Left ventricle myocardium superior (tissue), 1 donor: ENCODE measurements around the gene TM4SF5. TPM values are rescaled to one million over a fixed set of nuclear protein-coding genes. Genes with fewer than 3 reads are reported as not detected.

Experiments
- ATAC-seq: fragments of 200-7000 bp; cut with Tn5 transposase; one replicate; pipeline ENCODE4 v1.9.1; 2020; ENCODE audit warnings: mild to moderate bottlenecking, moderate library complexity
- DNase-seq: peaks from one replicate; pipeline ENCODE4 v3.0.0-alpha.2; 2020
- intact Hi-C: fragments of 100-400 bp; cut with micrococcal nuclease; formaldehyde crosslinking; loops from one replicate; pipeline ENCODE4 v1.11.0; 2022
- total RNA-seq: library from RNA; stranded (reverse); fragmentation: NEBNext Ultra II Directional; extraction: Animal tissue kit (Norgen Biotek cat#: 25700); gene quantifications from one replicate; pipeline ENCODE4 v1.2.1, GENCODE V29; 2021
- donor health status: DM: no; HTN: yes; CAD: no; lungs with severe emphysema.

Gene TM4SF5
- total RNA-seq, 1 donor from 2014 or later = not detected

DNA sequence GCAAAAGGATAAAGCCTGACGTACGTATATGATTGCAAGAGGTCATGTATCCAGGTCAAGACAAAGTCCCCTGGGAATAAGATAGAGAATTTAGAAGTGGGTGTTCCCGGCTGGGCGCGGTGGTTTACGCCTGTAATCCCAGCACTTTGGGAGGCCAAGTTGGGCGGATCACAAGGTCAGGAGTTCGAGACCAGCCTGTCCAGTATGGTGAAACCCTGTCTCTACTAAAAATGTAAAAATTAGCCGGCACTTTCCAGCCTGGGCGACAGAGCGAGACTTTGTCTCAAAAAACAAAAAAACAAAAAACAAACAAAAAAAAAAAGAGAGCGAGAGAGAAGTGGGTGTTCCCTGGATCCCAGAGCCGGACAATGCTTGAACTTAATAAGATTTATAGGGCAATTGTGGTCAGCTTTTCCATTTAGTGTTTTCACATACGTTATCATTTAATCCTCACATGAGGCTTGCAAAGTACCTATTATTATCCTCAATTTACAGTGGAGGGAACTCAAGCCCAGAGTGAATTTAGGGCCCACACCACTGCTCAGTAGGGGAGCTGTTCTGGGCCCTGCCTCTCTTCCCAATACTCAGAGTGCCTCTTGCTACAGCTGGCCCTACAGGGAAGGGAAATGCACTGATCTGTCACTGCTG, 16.6 kb downstream of the TM4SF5 start:
- intact Hi-C loops = no loop called here
- ATAC-seq (no peak), DNase-seq (no peak)

DNA sequence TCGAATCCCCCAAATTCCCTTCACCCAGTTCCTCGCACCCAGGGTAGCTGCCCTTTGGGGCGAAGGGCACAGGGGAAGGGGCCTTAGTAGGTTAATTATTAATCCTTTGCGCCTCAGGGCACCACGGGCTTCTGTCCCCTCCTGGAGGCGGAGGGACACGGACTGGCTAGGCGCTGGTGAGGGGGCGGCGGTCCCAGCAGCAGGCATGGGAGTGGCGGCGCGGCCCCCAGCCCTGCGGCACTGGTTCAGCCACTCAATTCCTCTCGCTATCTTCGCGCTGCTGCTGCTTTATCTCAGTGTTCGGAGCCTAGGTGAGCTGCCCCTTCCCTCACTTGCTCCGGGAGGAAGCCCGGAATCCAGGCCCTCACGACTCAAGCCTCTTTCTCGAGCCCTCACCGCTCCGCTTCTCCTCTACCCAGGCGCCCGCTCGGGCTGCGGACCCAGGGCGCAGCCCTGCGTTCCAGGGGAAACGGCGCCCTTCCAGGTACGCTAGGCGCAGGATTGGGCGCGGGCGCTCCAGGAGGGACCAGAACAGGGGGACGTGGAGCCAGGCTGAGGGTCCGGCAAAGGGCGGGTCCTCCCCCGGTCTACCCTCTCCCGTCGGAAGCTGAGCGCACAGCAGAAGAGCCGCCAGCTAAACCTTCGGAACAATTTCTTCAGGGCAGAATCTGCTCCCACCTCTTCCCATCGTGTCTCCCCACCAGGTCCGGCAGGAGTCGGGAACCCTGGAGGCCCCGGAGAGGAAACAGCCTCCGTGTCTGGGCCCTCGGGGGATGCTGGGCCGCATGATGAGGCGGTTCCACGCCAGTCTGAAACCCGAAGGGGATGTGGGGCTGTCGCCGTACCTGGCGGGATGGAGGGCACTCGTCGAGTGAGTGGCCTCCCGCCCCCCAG, 17.4 kb downstream of the TM4SF5 start, which contains the start of gene GLTPD2:
Gene GLTPD2 (plus strand): TSS at position 158 of the 894 bp plus-strand sequence. CDS start 48 bp downstream, at position 206.
- ATAC-seq (no peak), DNase-seq (no peak)
- intact Hi-C loops = no loop called here

DNA sequence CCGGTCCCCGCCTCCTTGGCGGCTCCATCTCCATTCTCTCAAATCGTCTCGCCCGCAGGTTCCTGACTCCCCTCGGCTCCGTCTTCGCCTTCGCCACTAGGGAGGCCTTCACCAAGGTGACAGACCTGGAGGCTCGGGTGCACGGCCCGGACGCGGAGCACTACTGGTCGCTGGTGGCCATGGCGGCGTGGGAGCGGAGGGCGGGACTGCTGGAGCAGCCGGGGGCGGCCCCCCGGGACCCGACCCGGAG, 17.9 kb downstream of the TM4SF5 start:
- ATAC-seq (no peak), DNase-seq (no peak)
- intact Hi-C loops = no loop called here

DNA sequence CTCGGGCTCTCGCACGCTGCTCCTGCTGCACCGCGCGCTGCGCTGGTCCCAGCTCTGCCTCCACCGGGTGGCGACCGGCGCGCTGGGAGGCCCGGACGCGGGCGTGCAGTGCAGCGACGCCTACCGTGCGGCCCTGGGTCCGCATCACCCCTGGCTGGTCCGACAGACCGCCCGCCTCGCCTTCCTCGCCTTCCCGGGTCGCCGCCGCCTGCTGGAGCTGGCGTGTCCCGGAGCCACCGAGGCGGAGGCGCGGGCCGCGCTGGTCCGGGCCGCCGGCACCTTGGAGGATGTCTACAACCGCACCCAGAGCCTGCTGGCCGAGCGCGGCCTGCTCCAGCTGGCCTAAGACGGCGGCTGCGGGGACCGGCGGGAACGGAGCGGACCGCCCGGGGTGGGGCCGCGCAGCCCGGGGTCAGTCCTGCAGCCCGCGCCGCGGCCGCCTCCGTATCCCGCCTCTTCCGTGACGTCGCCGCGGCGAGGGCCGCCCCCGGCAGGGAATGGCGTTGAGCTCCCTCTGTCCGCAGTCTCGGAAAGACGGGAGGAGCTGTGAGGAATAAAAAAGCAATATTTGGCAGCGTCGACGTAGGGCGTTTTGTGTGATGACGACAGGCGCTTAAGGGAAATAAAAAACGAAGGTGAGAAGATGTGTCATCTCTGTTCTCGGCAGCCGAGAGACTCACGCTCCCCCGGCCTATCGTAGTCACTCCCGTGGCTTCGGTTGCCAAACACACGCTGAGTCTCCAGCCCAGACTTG, 18.4 kb downstream of the TM4SF5 start:
- intact Hi-C loops = loop anchor here (10.0 kb wide), 1 partner anchor 95 kb away; no protein-coding TSS in a partner anchor
- DNase-seq = peak; percentile 93
- ATAC-seq = peak; percentile 95

DNA sequence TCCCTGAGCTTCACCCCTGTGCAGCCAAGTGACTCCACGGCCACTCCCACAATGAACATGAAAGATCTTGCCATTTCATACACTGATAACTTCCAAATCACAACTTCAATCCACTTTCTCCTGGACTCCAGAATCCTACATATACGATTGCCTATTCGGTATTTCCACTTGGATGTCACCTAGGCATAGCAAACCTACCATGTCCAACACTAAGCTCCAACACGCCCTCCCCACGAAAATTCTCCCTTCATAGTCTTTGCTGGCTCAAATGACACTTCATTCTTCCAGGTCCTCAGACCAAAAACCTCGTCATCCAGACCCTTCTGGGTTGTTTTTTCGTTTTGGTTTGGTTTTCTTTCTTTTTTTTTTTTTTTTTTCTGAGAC, 19.0 kb downstream of the TM4SF5 start:
- intact Hi-C loops = loop anchor here (10.0 kb wide), 1 partner anchor 94 kb away; no protein-coding TSS in a partner anchor
- ATAC-seq (no peak), DNase-seq (no peak)

DNA sequence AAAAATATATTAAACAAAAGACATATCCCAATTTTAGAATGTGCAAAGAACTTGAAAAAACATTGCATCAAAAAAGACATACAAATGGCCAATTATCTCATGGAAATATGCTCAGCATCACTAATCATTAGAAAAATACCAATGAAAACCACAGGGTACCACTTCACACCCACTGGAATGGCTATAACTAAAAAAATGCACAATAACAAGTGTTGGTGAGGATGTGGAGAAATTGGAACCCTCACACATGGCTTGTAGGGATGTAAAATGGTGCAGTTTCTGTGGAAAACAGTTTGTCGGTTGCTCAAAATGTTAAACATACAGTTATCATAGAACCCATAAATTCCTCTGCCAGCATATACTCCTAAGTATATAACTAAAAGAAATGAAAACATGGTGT, 23.5 kb downstream of the TM4SF5 start:
- ATAC-seq (no peak), DNase-seq (no peak)
- intact Hi-C loops = loop anchor here (10.0 kb wide), 1 partner anchor 90 kb away; no protein-coding TSS in a partner anchor

DNA sequence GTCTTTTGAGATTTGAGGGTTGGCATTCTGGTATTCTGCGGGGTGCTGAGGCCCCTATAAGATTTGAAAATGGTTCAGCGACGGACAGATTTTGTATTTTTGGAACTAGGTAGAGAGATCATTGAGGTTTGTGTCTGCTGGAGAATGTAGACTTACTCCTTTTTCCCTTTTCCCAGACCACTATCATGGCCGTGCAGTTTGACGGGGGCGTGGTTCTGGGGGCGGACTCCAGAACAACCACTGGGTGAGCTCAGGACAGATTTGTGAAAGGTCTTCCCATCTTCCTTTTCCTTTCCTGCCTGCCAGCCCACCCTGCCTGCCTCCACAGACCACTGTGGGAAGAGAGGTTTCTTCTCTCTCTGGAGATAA, 24.9 kb downstream of the TM4SF5 start:
- DNase-seq (no peak), ATAC-seq (peak; percentile 33)
- intact Hi-C loops = loop anchor here (10.0 kb wide), 1 partner anchor 88 kb away; no protein-coding TSS in a partner anchor

DNA sequence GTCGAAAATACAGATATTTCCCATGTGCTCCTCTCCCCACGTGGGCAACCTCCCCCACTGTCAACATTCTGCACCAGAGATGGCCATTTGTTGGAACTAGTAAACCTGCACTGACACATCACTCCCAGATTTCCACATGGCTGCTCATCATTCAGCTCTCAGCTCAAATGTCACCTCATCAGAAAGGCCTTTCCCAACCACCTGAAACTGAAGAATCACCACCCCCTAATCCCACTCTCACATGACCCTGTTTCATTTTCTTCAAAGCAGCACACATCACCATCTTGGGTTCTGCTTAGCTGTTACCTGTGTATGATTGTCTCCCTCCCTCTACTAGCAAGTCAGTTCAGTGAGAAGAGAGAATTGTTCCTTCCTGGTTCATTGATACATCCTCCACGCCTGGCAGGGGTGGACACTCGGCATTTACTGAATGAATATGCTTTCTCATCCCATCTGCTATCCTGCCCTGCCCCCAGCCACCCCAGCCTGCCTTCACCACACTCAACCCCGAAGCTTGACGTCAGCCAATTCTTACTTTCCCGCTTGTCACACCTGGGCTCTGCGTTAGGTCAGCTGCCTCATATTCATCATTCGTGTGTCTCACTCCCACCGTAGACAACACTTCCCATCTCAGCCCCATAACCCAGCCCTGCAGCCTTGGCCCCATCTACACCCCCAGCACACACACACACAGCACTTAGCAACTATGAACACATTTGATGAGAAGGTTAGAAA, 28.9 kb downstream of the TM4SF5 start:
- no peak for DNase-seq
- intact Hi-C loops = no loop called here
- ATAC-seq = no peak

DNA sequence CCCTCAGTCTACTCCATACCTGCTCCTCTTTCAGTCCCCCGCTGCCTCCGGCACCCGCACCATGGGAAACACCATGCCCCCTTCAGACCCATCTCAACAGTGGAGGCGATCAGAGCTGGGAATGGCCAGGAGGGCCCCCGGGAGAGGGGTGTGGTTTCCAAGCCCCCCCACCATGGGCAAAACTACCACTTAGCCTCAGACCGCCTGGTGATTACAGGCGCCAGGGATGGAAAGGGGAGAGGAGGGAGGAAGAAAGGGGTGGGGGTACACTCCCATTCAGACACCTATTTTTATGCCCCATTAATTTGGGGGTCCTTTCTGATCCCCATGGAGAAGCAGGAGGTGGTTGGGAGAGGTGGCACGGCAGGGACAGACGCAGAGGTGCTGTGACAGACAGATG, 30.5 kb downstream of the TM4SF5 start, which contains the start of gene C17orf114:
Gene C17orf114 (minus strand): TSS at position 101 of the 400 bp plus-strand sequence.
- ATAC-seq (no peak), DNase-seq (peak; percentile 9)
- intact Hi-C loops = no loop called here

DNA sequence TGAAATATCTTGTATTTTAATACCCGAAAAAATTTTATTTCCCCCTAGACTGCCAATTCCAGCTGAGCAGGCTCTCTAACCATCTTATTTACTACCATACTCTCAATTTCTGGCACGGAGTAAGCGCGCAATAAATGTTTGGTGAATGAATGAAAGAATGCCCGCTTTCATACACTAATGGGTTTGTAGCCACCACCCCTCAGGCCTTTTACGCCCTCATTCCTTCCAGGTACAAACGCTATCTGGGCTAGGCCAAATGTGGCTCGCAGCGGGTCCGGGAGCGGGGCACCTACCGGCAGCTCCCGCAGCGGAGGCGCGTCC, 34.7 kb downstream of the TM4SF5 start:
- ATAC-seq (no peak), DNase-seq (no peak)
- intact Hi-C loops = no loop called here

DNA sequence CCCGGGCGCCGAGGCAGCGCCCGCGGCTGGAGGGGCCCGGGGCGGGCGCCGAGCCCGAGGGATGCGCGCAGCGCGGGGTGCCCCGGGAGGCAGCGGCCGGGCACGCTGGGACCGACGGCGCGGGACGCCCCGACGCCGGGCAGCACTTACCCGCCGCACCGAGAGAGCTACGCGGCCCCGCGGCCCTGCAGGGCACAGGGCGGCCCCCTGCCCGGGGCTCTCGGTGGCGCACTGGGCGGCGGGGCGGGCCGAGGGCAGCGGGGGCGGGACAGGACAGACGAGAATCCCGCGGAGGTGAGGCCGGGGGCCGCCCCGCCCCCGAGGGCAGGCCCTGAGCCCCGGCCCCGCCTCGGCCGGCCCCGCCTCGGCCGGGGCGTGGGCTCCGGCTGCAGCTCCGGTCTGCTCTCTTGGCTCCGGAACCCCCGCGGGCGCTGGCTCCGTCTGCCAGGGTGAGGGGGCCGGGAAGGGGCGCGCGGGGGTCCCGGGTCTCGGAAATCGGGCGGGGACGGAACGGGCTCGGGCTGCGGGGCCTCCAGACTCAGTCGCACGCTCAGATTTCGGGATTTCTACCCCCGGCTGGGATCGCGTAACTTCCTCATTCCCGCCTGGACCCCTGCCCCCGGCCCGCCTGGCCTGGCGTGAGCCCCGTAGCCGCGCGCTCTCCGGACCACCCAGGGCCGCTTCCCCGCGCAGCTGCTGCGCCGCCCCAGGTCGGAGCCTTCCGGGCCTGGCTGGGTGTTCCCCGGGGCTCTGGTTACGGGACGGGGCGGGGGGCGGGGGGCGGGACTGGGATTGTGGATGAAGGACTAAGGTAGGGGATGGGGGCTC, 35.3 kb downstream of the TM4SF5 start, which contains the start of gene PLD2:
Gene PLD2 (plus strand): TSS at position 376 of the 828 bp plus-strand sequence. CDS start 621 bp downstream, outside the sequence.
- DNase-seq (peak; percentile 95), ATAC-seq (peak; percentile 98)
- intact Hi-C loops = no loop called here

DNA sequence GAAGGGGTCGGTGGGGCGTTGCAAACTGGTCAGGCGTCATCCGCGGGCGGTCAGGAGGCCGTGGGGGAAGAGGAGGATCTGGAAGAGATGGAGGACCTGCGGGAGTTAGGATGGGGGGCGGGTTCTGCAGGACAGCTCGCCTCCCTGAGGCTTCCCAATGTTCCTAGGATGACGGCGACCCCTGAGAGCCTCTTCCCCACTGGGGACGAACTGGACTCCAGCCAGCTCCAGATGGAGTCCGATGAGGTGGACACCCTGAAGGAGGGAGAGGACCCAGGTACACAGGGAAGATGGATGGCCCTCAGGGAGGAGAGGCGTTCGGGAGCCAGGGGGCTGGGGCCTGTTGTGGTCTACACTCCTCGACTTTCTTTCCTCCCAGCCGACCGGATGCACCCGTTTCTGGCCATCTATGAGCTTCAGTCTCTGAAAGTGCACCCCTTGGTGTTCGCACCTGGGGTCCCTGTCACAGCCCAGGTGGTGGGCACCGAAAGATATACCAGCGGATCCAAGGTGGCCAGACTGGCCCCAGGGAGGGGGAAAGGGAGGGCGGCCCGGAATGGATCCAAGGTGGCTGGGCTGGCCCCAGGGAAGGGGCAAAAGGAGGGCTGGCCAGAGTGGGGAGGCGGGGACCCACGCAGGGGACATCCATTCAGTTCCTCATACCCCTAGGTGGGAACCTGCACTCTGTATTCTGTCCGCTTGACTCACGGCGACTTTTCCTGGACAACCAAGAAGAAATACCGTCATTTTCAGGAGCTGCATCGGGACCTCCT, 36.1 kb downstream of the TM4SF5 start:
- ATAC-seq = peak; percentile 22
- peak; percentile 33 for DNase-seq
- intact Hi-C loops = no loop called here

DNA sequence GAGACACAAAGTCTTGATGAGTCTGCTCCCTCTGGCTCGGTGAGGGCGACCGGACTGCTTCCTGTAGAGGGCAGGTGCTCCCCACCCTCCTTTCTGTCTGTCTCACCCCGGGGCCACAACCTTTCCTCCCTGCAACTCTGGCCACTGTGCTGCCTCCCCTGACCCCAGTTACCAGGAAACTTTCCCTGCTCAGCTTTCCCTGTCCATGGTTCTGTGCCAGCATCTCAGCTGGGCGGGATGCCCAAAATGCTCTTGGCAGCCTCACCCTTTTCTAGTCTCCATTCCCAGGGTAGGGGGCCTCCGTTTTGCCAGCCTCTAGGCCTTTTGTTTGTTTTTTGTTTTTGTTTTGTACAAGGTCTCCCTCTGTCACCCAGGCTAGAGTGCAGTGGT, 36.7 kb downstream of the TM4SF5 start:
- ATAC-seq (peak; percentile 50), DNase-seq (peak; percentile 85)
- intact Hi-C loops = no loop called here

DNA sequence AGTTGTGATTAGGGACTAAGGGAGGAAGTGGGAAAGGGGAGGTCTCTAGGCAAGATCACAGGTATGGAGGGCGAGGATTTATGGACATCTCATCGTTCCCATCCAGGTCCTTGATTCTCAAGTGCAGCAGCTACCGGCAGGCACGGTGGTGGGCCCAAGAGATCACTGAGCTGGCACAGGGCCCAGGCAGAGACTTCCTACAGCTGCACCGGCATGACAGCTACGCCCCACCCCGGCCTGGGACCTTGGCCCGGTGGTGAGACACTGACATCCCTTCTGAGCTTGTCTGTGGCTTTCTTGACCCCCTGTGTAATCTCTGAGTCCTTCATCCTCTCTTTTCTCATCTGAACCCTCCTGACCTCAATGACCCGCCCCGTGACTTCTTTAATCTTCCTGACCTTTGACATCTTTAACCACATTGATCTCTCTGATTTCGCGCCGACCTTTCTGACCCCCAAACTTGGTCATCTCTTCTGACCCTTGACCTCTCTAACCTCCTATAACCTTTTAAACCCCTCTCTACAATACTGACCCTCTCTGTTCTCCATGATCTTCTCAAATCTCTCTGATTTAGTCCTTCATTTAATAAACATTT, 39.1 kb downstream of the TM4SF5 start:
- ATAC-seq = no peak
- DNase-seq = peak; percentile 58
- intact Hi-C loops = no loop called here

DNA sequence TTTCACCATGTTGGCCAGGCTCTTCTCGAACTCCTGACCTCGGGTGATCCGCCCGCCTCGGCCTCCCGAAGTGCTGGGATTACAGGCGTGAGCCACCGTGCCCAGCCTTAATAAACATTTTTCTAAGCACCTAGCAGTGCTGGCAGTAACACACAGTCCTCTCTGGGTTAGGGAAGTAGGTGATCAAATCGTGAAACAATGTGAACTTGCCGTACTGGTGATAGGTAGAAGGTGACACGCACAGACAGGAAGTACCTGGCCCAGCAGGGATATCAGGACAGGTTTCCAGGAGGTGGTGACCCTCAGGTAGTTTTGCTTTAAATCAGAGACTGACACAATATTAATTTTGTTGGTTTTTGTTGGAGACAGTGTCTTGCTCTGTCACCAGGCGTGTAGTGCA, 39.8 kb downstream of the TM4SF5 start:
- DNase-seq (no peak), ATAC-seq (no peak)
- intact Hi-C loops = no loop called here

DNA sequence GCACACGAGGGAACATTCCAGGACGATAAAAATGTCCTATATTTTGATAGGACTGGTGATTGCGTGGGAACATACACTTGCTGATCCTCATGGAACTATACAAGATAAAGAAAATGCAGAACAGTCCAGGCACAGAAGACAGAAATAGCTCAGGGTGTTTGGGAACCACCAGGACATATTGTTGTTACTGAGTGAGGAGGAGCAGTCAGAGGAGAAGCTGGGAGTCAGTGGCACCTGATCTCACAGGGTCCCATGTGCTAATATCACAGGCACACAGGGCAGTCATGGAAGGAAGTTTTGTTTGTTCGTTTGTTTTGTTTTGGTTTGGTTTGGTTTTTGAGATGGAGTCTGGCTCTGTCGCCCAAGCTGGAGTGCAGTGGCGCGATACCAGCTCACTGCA, 41.0 kb downstream of the TM4SF5 start:
- intact Hi-C loops = no loop called here
- DNase-seq (no peak), ATAC-seq (peak; percentile 69)

DNA sequence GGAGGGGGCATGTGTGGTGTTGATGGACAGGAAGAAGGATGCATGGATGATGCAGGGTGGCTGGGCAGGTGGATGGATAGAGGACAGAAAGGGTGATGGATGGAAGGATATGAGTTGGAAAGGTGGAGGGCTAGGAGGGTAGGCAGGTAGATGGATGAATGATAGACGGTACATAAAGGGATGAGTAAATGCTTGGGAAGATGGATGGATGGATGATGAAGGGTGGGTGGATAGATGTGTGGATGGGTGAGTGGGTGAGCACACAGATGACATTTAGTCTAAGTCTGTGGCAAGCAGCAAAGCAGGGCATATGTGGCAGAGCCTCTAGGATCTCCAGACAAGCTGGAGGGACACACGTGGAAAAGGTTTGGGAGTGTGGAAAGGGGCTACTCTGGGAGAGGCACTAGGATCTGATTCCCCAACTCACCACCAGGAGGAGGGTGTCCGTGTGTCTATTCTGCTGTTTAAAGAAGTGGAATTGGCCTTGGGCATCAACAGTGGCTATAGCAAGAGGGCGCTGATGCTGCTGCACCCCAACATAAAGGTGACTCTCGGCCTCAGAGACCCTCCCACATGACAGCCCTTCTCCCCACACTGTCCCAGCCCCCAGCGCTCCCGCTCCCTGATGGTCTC, 43.5 kb downstream of the TM4SF5 start:
- intact Hi-C loops = no loop called here
- no peak for DNase-seq
- no peak for ATAC-seq
